GM23248 (cell line): ENCODE data around the gene CORO7.

Experiments used
- EZH2 ChIP-seq: fragments of 200-600 bp; sonication (generic); IDR thresholded peaks from 2 replicates; pipeline ENCODE4 v1.6.1; 2018; ENCODE audit warnings: antibody characterized with exemption, mild to moderate bottlenecking; ENCODE audit not compliant: insufficient read depth, poor library complexity, severe bottlenecking
- EZH2phosphoT487 ChIP-seq: fragments of 200-600 bp; sonication (generic); IDR thresholded peaks from 2 replicates; pipeline ENCODE4 v1.6.1; 2018; ENCODE audit warnings: antibody characterized with exemption, moderate library complexity, mild to moderate bottlenecking, low read depth; ENCODE audit not compliant: insufficient read depth

- TF ChIP-seq EZH2 (no peak), EZH2phosphoT487 (no peak)
Measured at GRCh38 chr16:4376893-4377572, 39.4 kb downstream of the CORO7 start.
